ENCODE measurements around the gene DPP8. TPM values are rescaled to one million over a fixed set of nuclear protein-coding genes. Genes with fewer than 3 reads are reported as not detected.
"Not testable (repeated sequence)": the region's sequence is repeated elsewhere in the genome, so short reads cannot be mapped to it uniquely, and the experiment has no call there.

The DPP8 gene
- polyA plus RNA-seq, 1 donor, result 35.0 TPM

DNA sequence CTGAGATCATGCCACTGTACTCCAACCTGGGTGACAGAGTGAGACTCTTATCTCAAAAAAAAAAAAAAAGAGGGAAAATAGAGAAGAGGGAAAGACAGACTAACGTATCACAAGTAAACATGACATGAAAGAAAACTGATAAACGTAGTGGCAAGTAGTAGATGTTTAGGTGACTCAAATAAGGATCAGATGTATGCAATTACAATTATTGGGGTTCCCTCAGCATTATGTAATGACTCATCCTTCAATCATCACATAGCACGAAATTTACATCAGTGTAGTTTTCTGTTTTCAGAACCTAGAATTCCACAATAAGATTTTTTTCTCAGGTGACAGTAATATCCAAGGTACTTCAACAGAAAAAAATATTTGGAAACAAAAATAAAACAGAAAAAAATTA, 46.6 kb downstream of the DPP8 start:
- no peaks in the 10 kb centered on the region for H3K9me3 ChIP-seq (ENCODE audit: control insufficient read depth, low read depth, low read length)
- no peak overlapping the region for H3K4me3 ChIP-seq (ENCODE audit: low read length)
- no peak for DNase-seq
- no peak overlapping the region for H3K27ac ChIP-seq (ENCODE audit: low read length)
- WGBS (ENCODE audit: insufficient coverage, low lambda C conversion rate), result 81% methylated on average over 3 of the region's 3 CpGs
- peaks cover 73% of the 10 kb centered on the region for H3K36me3 ChIP-seq (ENCODE audit: control insufficient read depth, insufficient read depth, low read length)
- H3K27me3 ChIP-seq (ENCODE audit: control insufficient read depth, insufficient read depth, low read length), result no peaks in the 10 kb centered on the region
- no peaks in the 10 kb centered on the region for H3K4me1 ChIP-seq (ENCODE audit: control insufficient read depth, insufficient read depth, low read length)

GRCh38 chr15:65468229-65468909, 49.1 kb downstream of the DPP8 start:
- no peaks in the 10 kb centered on the region for H3K27me3 ChIP-seq (ENCODE audit: control insufficient read depth, insufficient read depth, low read length)
- no peak overlapping the region for H3K4me3 ChIP-seq (ENCODE audit: low read length)
- no peak for DNase-seq
- H3K27ac ChIP-seq (ENCODE audit: low read length), result no peak overlapping the region
- H3K4me1 ChIP-seq (ENCODE audit: control insufficient read depth, insufficient read depth, low read length), result no peaks in the 10 kb centered on the region
- WGBS (ENCODE audit: insufficient coverage, low lambda C conversion rate), result 100% methylated on average over 1 of the region's 5 CpGs
- H3K9me3 ChIP-seq (ENCODE audit: control insufficient read depth, low read depth, low read length), result no peaks in the 10 kb centered on the region
- peaks cover 67% of the 10 kb centered on the region for H3K36me3 ChIP-seq (ENCODE audit: control insufficient read depth, insufficient read depth, low read length)

- no peaks in the 10 kb centered on the region for H3K9me3 ChIP-seq (ENCODE audit: control insufficient read depth, low read depth, low read length)
- DNase-seq, result no peak
- no peaks in the 10 kb centered on the region for H3K4me1 ChIP-seq (ENCODE audit: control insufficient read depth, insufficient read depth, low read length)
- H3K36me3 ChIP-seq (ENCODE audit: control insufficient read depth, insufficient read depth, low read length), result peaks cover 64% of the 10 kb centered on the region
- no peak overlapping the region for H3K27ac ChIP-seq (ENCODE audit: low read length)
- no peaks in the 10 kb centered on the region for H3K27me3 ChIP-seq (ENCODE audit: control insufficient read depth, insufficient read depth, low read length)
- H3K4me3 ChIP-seq (ENCODE audit: low read length), result no peak overlapping the region
- WGBS (ENCODE audit: insufficient coverage, low lambda C conversion rate), result no CpG with 5 or more reads among the region's 3 CpGs
Observed at GRCh38 chr15:65466901-65467300, 50.6 kb downstream of the DPP8 start.

DNA sequence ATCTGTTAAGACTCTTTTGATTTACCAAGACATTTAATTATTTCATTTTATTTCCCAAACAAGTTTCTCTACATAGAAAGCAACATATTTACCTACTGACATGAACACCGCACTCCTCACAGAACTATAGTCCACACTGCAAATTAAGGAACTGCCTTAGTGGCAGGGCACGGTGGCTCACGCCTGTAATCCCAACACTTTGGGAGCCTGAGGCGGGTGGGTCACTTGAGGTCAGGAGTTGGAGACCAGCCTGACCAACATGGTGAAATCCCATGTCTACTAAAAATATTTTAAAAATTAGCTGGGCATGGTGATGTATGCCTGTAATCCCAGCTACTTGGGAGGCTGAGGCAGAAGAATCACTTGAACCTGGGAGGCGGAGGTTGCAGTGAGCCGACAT, 54.4 kb downstream of the DPP8 start:
- DNase-seq, result not testable (repeated sequence)
- 100% methylated on average over 1 of the region's 6 CpGs for WGBS (ENCODE audit: insufficient coverage, low lambda C conversion rate)
- H3K36me3 ChIP-seq (ENCODE audit: control insufficient read depth, insufficient read depth, low read length), result peaks cover 66% of the 10 kb centered on the region

GRCh38 chr15:65460741-65461347, 56.6 kb downstream of the DPP8 start:
- no peaks in the 10 kb centered on the region for H3K4me1 ChIP-seq (ENCODE audit: control insufficient read depth, insufficient read depth, low read length)
- 94% methylated on average over 2 of the region's 5 CpGs for WGBS (ENCODE audit: insufficient coverage, low lambda C conversion rate)
- peaks cover 68% of the 10 kb centered on the region for H3K36me3 ChIP-seq (ENCODE audit: control insufficient read depth, insufficient read depth, low read length)
- H3K27ac ChIP-seq (ENCODE audit: low read length), result no peak overlapping the region
- no peak overlapping the region for H3K4me3 ChIP-seq (ENCODE audit: low read length)
- no peak for DNase-seq
- H3K27me3 ChIP-seq (ENCODE audit: control insufficient read depth, insufficient read depth, low read length), result no peaks in the 10 kb centered on the region
- H3K9me3 ChIP-seq (ENCODE audit: control insufficient read depth, low read depth, low read length), result no peaks in the 10 kb centered on the region

More for the DNA sequence above, 54.4 kb downstream of the DPP8 start:
- not testable (repeated sequence) for H3K9me3 ChIP-seq (ENCODE audit: control insufficient read depth, low read depth, low read length); H3K27me3 ChIP-seq (ENCODE audit: control insufficient read depth, insufficient read depth, low read length); H3K4me3 ChIP-seq (ENCODE audit: low read length); H3K27ac ChIP-seq (ENCODE audit: low read length); H3K4me1 ChIP-seq (ENCODE audit: control insufficient read depth, insufficient read depth, low read length)

- not testable (repeated sequence) for H3K4me1 ChIP-seq (ENCODE audit: control insufficient read depth, insufficient read depth, low read length); H3K27me3 ChIP-seq (ENCODE audit: control insufficient read depth, insufficient read depth, low read length); H3K27ac ChIP-seq (ENCODE audit: low read length); H3K4me3 ChIP-seq (ENCODE audit: low read length); H3K9me3 ChIP-seq (ENCODE audit: control insufficient read depth, low read depth, low read length); DNase-seq
- no CpG with 5 or more reads among the region's 4 CpGs for WGBS (ENCODE audit: insufficient coverage, low lambda C conversion rate)
- peaks cover 73% of the 10 kb centered on the region for H3K36me3 ChIP-seq (ENCODE audit: control insufficient read depth, insufficient read depth, low read length)
Observed at GRCh38 chr15:65455256-65455655, 62.2 kb downstream of the DPP8 start.

DNA sequence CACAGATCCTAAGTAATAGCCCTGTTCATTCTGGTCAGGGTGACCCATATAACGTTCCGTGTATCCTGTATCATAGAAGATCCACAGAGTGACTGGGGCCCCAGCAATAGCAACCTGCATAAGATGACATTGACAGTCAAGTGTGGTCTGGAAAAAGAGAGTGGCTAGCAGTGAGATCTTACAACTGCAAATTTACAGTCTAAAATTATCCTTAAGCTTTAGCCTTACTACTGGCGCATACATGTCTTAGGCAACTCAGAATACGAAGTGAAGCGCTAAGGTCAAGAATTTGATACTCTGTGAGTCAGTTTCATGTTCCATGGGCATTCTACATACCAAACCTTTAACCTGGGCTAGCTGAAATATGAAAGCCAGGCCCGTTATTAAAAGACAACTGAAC, 65.5 kb downstream of the DPP8 start:
- Histone ChIP-seq H3K9me3 (ENCODE audit: control insufficient read depth, low read depth, low read length) (no peaks in the 10 kb centered on the region), H3K4me3 (ENCODE audit: low read length) (no peak overlapping the region), H3K27me3 (ENCODE audit: control insufficient read depth, insufficient read depth, low read length) (no peaks in the 10 kb centered on the region), H3K36me3 (ENCODE audit: control insufficient read depth, insufficient read depth, low read length) (peaks cover 61% of the 10 kb centered on the region), H3K4me1 (ENCODE audit: control insufficient read depth, insufficient read depth, low read length) (no peaks in the 10 kb centered on the region), H3K27ac (ENCODE audit: low read length) (no peak overlapping the region)
- no peak for DNase-seq
- 100% methylated on average over 1 of the region's 6 CpGs for WGBS (ENCODE audit: insufficient coverage, low lambda C conversion rate)

DNA sequence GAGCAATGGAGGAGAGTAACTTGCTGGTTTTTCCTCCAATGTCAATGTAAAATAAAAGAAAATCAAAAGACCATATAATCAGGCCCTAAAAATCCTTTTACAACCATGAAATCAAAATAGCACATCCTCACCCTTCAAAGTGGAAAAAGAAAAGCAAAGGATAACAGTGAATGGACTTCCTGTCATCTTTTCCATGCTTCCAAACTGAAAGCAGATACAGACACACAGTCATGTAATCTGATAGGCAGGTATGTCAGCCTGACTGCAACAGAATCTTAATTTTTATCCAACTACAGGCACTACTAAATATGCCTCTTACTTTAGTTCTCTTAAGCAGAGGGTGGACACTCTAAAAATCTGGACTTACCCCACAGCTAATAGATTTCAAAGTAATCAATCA, 66.9 kb downstream of the DPP8 start:
- no peaks in the 10 kb centered on the region for H3K4me1 ChIP-seq (ENCODE audit: control insufficient read depth, insufficient read depth, low read length)
- peaks cover 55% of the 10 kb centered on the region for H3K36me3 ChIP-seq (ENCODE audit: control insufficient read depth, insufficient read depth, low read length)
- H3K9me3 ChIP-seq (ENCODE audit: control insufficient read depth, low read depth, low read length), result no peaks in the 10 kb centered on the region
- H3K27ac ChIP-seq (ENCODE audit: low read length), result no peak overlapping the region
- no peak for DNase-seq
- no peak overlapping the region for H3K4me3 ChIP-seq (ENCODE audit: low read length)
- no peaks in the 10 kb centered on the region for H3K27me3 ChIP-seq (ENCODE audit: control insufficient read depth, insufficient read depth, low read length)

- WGBS (ENCODE audit: insufficient coverage, low lambda C conversion rate), result no CpG with 5 or more reads among the region's 2 CpGs
Observed at GRCh38 chr15:65447145-65447544, 70.3 kb downstream of the DPP8 start.

GRCh38 chr15:65434201-65434600, 83.3 kb downstream of the DPP8 start:
- no peak for DNase-seq
- no peaks in the 10 kb centered on the region for H3K9me3 ChIP-seq (ENCODE audit: control insufficient read depth, low read depth, low read length)
- H3K4me1 ChIP-seq (ENCODE audit: control insufficient read depth, insufficient read depth, low read length), result no peaks in the 10 kb centered on the region
- H3K27ac ChIP-seq (ENCODE audit: low read length), result no peak overlapping the region
- H3K4me3 ChIP-seq (ENCODE audit: low read length), result no peak overlapping the region
- WGBS (ENCODE audit: insufficient coverage, low lambda C conversion rate), result no CpG with 5 or more reads among the region's 11 CpGs
- H3K27me3 ChIP-seq (ENCODE audit: control insufficient read depth, insufficient read depth, low read length), result no peaks in the 10 kb centered on the region
- no peaks in the 10 kb centered on the region for H3K36me3 ChIP-seq (ENCODE audit: control insufficient read depth, insufficient read depth, low read length)

More at GRCh38 chr15:65447145-65447544, 70.3 kb downstream of the DPP8 start:
- H3K27ac ChIP-seq (ENCODE audit: low read length), result no peak overlapping the region
- peaks cover 37% of the 10 kb centered on the region for H3K36me3 ChIP-seq (ENCODE audit: control insufficient read depth, insufficient read depth, low read length)
- no peaks in the 10 kb centered on the region for H3K9me3 ChIP-seq (ENCODE audit: control insufficient read depth, low read depth, low read length)
- H3K4me3 ChIP-seq (ENCODE audit: low read length), result no peak overlapping the region
- no peak for DNase-seq
- no peaks in the 10 kb centered on the region for H3K4me1 ChIP-seq (ENCODE audit: control insufficient read depth, insufficient read depth, low read length)
- H3K27me3 ChIP-seq (ENCODE audit: control insufficient read depth, insufficient read depth, low read length), result no peaks in the 10 kb centered on the region

- no peak for DNase-seq
- H3K27me3 ChIP-seq (ENCODE audit: control insufficient read depth, insufficient read depth, low read length), result no peaks in the 10 kb centered on the region
- no peaks in the 10 kb centered on the region for H3K4me1 ChIP-seq (ENCODE audit: control insufficient read depth, insufficient read depth, low read length)
- no peak overlapping the region for H3K4me3 ChIP-seq (ENCODE audit: low read length)
- H3K36me3 ChIP-seq (ENCODE audit: control insufficient read depth, insufficient read depth, low read length), result no peaks in the 10 kb centered on the region
- H3K27ac ChIP-seq (ENCODE audit: low read length), result no peak overlapping the region
- H3K9me3 ChIP-seq (ENCODE audit: control insufficient read depth, low read depth, low read length), result no peaks in the 10 kb centered on the region
Observed at GRCh38 chr15:65431731-65432130, 85.8 kb downstream of the DPP8 start.

All from large intestine (tissue), 3 donors.